Stimulated activated CD8-positive, alpha-beta memory T cell treated with anti-CD3 and anti-CD28 coated beads, Interleukin-2, amount 100 ng/mL, for 1 hour (primary cell): ENCODE results near the gene NOD1.
"Not testable (repeated sequence)": the region's sequence is repeated elsewhere in the genome, so short reads cannot be mapped to it uniquely, and the experiment has no call there.

Experiments
- DNase-seq, 2 donors: peaks; one replicate each; pipeline ENCODE4 v3.0.0-alpha.2; 2020; ENCODE audit warnings: low read depth in 2 of 2

The NOD1 gene

GRCh38 chr7:30447466-30447865 is 31.1 kb downstream of the NOD1 start:
- no peak for DNase-seq

DNA sequence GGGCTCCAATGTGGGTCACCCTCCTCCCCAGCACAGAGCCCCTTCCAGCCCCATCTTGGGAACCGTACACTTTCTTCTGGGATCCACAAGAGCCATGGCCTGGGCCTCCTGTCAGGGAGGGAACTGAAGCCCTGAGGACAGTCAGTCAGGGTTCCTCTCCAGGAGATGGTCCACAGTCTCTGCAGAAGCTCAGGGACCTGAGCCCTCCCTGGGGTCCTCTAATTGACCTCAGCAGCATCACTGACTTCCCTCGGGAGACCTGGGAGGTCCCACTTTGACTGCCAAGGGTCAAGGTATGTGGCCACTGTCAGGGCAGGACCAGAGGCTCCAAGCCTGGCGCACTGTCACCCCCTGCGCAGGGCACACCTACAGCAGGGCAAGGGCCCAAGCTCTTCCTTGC is 32.3 kb downstream of the NOD1 start:
- DNase-seq, result no peak

DNA sequence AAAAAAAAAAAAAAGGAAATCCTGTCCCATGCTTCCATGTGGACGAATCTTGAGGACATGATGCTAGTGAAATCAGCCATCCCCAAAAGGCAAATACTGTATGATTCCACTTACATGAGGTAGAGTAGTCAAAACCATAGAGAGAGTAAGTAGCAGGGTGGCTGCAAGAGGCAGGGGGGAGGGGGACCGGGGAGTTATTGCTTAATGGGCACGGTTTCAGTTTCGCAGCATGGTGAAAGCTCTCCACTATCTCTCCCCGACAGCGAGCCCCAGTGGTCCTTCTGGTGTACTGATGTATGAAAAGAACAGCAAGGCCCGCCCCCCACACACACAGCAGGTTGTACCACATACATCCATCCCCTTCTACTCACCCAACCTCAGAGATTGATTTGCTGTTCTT is 32.8 kb downstream of the NOD1 start:
- DNase-seq, result peak; percentile 48 to 52

GRCh38 chr7:30437823-30438574 is 40.6 kb downstream of the NOD1 start:
- no peak for DNase-seq

DNA sequence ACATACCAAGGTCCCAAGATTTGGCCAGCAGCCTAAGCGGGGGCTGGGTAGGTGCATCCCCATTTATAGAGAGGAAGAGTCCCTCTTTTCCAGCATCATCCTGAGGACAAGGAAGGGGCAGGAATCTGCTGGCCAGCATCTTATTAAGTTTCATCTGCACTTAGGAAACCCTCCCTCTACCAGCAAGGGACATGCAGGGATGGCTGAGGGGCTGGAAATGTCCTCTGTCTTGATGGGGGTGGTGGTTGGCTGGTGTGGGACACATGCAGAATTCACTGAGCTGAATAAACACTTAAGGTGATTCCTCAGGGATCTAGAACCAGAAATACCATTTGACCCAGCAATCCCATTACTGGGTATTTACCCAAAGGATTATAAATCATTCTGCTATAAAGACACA is 42.1 kb downstream of the NOD1 start:
- DNase-seq, result no peak

DNA sequence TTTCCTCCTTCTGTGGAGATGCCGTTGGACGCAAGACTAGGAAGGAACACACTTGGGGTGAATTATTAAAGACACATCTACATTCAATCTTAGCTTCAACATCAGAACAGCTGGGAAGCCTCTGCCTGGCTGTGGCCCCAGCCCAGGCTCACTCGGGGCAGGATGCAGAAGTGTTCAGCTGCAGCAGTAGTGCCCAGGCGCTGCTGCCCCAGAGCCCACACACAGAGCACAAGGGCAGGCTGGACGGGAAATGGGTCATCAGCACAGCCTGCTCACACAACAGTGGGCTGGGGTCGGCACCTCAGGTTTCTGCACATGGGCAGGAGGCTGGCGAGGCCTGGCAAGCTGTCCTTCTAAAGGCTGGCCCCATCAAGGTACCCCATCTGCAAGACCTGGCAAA is 42.5 kb downstream of the NOD1 start:
- DNase-seq, result no peak

GRCh38 chr7:30434140-30434799 is 44.3 kb downstream of the NOD1 start:
- no peak for DNase-seq

DNA sequence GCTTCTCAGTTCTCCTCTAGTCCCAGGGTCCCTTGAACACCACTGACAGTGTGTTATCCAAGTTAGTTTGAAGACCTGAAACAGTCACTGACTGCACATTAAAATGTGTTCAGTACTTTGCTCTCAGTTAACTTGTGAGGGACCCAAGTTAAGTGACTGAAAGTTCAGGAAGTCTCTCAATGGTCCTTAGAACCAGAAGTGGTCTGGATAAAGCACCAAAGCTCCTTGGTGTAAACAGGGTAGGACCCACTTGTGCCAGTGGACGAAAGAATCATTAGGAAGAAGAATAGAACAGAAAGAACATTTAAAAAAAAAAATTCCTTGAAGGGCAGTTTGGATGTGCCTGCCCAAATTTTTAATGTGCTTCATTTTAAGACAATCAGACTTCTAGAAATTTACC is 45.1 kb downstream of the NOD1 start:
- DNase-seq, result no peak

GRCh38 chr7:30433082-30433481 is 45.5 kb downstream of the NOD1 start:
- DNase-seq, result no peak

DNA sequence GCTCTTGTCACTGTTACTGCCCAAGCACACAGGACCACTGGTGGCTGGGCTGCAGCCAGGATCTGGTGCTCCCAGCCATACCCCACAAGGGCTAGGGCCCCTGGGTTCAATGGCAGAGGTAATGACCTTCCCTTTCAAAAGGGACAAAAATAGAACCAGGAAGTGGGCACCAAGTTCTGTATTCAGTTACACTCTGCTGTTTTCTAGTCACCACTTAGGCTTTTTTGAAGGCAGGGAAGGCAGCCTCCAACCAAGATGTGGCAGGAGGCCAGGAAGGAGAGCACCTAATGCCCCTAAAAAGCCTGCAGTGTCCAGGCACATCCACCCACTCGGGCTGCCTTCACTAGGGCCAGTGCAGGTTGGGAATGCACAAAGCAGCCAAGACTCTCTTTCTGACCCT is 47.8 kb downstream of the NOD1 start:
- DNase-seq, result no peak

DNA sequence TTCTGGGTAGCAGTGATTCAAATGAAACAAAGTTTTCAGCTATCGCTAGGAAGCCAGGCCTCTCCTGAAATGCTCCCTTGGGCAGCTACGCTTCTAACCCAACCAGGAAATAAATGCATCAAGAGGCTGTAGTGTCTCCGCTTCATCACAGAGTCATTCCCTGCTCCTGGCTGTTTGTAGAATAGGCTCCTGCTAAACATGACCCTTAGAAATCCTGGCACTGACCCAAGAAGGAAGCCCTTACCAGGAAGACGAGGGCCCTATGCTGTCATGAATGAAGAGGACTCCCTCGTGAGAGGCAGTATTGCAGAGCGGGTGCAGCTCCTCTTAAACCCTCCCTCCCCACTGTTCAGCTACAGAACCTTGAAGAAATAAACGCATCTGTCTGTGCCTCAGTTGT is 48.3 kb downstream of the NOD1 start:
- DNase-seq, result no peak

DNA sequence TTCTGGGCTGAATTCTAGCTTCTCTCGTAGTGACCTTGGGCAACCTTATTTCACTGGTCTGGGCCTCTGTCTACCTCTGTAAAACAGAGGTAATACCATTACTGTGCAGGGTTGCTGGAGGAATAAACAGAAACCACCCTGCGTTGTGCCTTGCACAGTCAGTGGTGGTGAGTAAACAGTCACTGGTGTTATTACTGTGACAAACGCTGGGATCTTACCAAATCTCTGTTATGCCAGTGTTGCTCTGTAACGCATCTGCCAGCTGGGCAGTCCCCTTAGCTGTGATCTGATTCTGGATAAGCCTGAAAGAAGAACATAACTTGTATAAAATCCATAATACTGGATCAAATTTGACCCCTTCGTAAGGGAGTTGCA is 49.4 kb downstream of the NOD1 start:
- DNase-seq, result no peak

DNA sequence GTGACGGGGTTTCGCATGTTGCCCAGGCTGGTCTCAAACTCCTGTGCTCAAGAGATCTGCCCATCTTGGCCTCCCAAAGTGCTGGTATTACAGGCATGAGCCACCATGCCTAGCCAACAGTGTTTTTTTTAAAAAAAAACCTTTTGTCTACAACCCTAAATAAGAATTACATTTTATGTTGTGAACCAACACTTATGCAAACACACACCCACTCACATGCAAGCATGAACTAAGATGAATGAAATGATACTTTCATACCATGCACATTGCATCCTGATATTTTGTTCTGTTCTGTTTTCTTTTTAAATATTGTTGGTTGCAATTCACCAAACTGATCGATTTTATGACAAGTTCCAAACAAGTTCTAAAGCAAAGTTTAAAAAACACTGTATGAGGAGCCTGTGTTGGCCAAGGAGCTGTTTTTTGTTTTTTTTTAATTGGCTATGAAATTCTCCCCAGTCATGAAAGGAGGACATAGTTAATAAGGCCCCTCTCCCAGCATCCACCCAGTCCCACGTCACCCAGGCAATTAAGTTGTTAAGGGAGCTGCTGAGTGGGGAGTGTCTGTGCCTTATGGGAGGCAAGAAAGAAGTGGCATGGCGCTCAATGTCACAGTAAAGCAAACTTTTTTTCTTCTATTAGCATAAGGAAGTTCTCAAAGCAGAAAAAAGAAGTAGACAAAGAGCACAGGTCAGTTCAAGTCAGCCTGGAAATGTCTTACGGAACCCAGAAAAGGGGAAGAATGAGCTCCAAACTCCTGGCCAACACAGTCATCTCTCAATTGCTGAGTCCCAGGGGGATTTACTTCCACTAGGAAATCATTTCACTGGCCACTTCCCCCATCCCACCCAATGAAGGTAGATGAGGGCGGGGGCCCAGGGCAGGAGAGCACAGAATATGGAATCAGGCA is 50.1 kb downstream of the NOD1 start:
- no peak for DNase-seq

DNA sequence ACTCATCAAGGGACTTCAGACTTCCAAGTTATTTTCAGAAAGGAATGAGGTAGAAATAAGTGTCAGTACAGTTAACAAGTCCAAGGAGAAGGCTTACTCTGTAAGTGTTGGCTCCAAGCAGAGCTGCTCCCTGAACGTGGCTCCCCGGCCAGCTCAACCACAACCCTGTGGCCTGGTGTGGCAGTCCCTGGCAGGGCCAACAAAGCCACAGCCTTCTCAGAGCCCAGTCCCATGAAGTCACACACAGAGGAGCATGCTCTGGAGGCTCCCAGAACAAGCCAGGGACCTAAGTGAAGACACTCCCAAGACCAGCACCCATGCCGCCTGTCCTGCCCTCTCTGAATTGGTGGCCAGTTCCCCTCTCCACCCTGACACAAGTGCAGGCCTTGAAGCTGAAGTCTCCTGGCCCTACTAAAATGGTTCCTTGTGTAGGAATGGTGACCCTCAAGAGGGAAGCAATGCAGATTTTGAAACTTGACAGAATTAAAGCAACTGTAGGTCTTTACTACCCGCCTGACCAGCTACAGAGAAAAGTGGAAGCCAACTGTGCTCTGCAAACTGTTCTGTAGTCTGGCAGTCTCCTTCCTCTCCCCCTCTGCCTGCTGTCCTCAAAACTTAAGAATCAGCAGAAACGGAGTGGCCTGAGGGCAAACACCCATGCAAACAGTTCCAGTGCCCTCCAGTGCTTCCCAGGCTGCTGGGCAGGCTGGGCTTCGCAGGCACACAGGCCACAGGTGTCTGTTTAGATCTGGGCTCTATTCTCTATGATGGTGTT is 51.1 kb downstream of the NOD1 start:
- DNase-seq, result no peak

DNA sequence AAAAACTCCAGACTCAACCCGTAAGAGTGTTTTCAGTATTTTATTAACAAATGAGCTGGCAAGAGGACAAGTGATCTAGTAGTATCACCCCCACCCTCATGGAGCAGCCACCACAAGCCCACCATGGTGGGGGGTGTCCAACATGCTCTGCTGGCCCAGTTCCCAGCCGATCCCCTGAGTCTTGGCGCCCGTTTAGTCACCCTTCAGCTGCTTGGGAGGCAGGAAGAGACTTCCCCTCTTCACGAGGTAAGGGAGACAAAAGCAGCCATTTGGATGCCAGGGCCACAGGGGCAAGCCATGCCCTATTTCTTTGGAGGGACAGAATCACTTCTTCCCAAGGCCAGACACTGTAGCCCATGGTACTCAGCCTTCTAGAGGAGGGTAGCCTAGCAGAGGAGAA is 54.1 kb downstream of the NOD1 start:
- DNase-seq, result no peak

DNA sequence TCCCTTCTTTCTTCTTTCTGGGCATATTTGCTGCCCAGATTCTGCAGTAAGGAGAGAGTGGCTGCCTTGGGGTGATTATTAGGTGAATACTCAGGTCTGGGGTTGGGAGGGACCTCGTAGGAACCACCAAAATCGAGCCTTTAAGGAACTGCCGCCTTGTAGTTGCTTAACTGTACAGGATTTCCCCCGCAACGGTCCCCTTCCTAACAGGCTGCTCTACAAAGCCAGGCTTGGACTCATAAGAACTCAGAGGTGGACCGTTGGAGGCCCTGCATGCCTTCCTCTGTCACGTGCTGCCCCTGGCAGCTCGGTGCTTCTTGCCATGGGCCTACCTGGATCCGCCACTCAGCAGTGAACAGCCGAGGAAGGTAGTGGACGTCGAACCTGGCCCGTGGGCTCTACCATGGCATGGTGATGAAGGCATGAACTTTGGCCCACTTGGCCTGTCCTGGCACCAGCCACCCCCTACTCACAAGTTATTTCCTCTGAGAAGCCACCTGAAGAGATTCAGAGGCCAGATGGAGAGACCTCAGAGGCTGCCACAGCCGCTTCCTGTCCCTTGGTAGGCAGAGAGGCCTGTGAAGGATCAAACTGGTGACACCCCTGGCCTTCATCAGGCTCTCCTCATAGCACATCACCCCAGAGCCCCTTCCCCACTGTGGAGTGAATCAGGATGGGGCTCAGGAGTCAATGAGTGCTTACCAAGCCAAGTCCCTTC is 54.6 kb downstream of the NOD1 start:
- no peak for DNase-seq

DNA sequence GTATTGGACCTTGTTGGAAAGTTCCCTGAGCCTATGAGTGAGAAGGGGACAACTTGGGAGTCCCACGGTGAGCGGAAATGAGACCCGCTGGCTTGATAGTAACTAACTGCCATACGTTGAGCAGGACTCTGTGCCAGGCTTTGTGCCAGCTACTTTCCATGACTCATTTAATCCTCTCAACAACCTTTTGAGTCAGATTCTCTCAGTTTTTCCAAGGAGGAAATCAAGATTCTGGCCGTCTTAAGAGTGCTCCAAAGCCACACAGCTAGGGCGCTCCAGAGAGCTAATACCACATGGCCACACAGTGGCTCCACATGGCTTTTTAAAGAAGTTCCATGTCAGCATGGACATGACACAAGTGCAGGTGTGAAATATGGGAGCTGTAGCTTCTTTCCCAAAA is 55.7 kb downstream of the NOD1 start:
- no peak for DNase-seq

GRCh38 chr7:30421647-30422196 is 56.9 kb downstream of the NOD1 start:
- DNase-seq, result no peak

DNA sequence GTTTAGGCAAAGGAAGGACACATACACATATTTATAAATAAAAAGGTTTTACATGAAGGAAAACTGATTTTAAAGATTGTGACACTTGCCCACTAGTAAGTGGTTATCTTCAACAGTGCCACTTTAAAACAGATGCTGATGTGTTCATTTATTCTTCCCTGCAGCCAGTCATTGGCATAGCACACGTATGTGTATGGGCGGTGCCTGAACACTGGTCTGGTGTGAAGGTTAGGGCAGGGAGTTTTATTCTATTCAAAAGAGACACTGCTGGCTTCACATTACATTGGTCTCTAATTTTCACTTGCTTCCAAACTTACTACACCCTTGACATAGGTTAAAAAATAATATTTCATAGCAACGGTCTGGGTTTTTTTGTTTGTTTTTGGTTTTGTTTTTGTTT is 57.9 kb downstream of the NOD1 start:
- DNase-seq, result no peak

GRCh38 chr7:30420080-30420479 is 58.5 kb downstream of the NOD1 start:
- DNase-seq, result not testable (repeated sequence)

GRCh38 chr7:30413864-30414263 is 64.7 kb downstream of the NOD1 start:
- DNase-seq, result no peak
